Parathyroid adenoma (tissue), 2 donors: Measurements from ENCODE around the gene TNFAIP3.

Experiments used
- H2AFZ ChIP-seq: fragments of 300-600 bp; sonication (generic); one replicate; pipeline ENCODE4 v1.7.0; 2017; ENCODE audit warnings: antibody characterized with exemption, mild to moderate bottlenecking
- H3K27ac ChIP-seq: fragments of 300-600 bp; sonication (generic); one replicate; pipeline ENCODE4 v1.7.0; 2017
- H3K27me3 ChIP-seq: fragments of 300-600 bp; sonication (generic); one replicate; pipeline ENCODE4 v1.7.0; 2017; ENCODE audit warnings: low read length; ENCODE audit not compliant: control insufficient read depth, insufficient read depth
- H3K36me3 ChIP-seq: fragments of 300-600 bp; sonication (generic); one replicate; pipeline ENCODE4 v1.7.0; 2017; ENCODE audit warnings: low read length; ENCODE audit not compliant: control insufficient read depth, insufficient read depth
- H3K4me1 ChIP-seq: fragments of 300-600 bp; sonication (generic); one replicate; pipeline ENCODE4 v1.7.0; 2017; ENCODE audit warnings: control low read depth
- H3K4me2 ChIP-seq: fragments of 300-600 bp; sonication (generic); one replicate; pipeline ENCODE4 v1.7.0; 2017; ENCODE audit warnings: low read length
- H3K4me3 ChIP-seq: fragments of 300-600 bp; sonication (generic); one replicate; pipeline ENCODE4 v1.7.0; 2017; ENCODE audit warnings: low read depth, low read length
- H3K79me2 ChIP-seq: fragments of 300-600 bp; sonication (generic); one replicate; pipeline ENCODE4 v1.7.0; 2017; ENCODE audit warnings: control low read depth
- H3K9ac ChIP-seq: fragments of 300-600 bp; sonication (generic); one replicate; pipeline ENCODE4 v1.7.0; 2017; ENCODE audit warnings: mild to moderate bottlenecking
- H3K9me3 ChIP-seq: fragments of 300-600 bp; sonication (generic); one replicate; pipeline ENCODE4 v1.7.0; 2017; ENCODE audit warnings: low read length; ENCODE audit not compliant: control insufficient read depth
- TF ChIP-seq, protein P1 (sequence below): fragments of 300-600 bp; sonication (generic); IDR thresholded peaks from one replicate; pipeline ENCODE4 v1.7.0; 2017; ENCODE audit warnings: antibody characterized with exemption, mild to moderate bottlenecking
- donor health status: primary hyperparathyroidism.

Gene TNFAIP3

DNA sequence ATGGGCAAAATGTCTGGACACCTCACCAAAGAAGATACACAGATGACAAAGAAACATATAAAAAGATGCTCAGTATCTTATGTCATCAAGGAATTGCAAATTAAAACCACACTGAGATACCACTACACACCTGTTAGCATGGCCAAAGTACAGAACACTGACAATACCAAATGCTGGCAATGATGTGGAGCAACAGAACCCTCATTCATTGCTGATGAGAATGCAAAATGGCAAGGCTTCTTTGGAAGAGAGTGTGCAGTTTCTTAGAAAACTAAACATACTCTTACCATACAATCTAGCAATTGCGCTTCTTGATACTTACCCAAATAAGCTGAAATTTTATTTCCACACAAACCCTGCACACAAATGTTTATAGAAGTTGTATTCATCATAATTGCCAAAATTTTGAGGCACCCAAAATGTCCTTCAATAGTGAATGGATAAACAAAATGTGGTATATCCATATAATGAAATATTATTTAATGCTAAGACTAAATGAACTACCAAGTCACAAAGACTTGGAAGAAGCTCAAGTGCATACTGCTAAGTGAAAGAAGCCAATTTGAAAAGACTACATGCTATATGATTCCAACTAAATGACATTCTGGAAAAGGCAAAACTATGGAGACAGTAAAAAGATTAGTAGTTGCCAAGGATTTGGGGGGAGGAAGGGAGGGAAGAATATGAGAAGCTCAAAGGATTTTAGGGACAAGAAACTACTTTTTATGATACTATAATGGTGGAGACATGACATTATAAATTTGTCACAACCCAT lies 50.7 kb downstream of the TNFAIP3 start:
- no peak overlapping the region for H3K27ac ChIP-seq
- H2AFZ ChIP-seq = no peak overlapping the region
- no peaks in the 10 kb centered on the region for H3K4me1 ChIP-seq
- no peak overlapping the region for H3K4me2 ChIP-seq
- H3K9me3 ChIP-seq = no peaks in the 10 kb centered on the region
- H3K36me3 ChIP-seq = no peaks in the 10 kb centered on the region
- no peaks in the 10 kb centered on the region for H3K79me2 ChIP-seq
- no peak overlapping the region for H3K9ac ChIP-seq
- TF ChIP-seq, protein P1, sequence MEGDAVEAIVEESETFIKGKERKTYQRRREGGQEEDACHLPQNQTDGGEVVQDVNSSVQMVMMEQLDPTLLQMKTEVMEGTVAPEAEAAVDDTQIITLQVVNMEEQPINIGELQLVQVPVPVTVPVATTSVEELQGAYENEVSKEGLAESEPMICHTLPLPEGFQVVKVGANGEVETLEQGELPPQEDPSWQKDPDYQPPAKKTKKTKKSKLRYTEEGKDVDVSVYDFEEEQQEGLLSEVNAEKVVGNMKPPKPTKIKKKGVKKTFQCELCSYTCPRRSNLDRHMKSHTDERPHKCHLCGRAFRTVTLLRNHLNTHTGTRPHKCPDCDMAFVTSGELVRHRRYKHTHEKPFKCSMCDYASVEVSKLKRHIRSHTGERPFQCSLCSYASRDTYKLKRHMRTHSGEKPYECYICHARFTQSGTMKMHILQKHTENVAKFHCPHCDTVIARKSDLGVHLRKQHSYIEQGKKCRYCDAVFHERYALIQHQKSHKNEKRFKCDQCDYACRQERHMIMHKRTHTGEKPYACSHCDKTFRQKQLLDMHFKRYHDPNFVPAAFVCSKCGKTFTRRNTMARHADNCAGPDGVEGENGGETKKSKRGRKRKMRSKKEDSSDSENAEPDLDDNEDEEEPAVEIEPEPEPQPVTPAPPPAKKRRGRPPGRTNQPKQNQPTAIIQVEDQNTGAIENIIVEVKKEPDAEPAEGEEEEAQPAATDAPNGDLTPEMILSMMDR = no peak
- H3K4me3 ChIP-seq = no peak overlapping the region
- no peaks in the 10 kb centered on the region for H3K27me3 ChIP-seq

DNA sequence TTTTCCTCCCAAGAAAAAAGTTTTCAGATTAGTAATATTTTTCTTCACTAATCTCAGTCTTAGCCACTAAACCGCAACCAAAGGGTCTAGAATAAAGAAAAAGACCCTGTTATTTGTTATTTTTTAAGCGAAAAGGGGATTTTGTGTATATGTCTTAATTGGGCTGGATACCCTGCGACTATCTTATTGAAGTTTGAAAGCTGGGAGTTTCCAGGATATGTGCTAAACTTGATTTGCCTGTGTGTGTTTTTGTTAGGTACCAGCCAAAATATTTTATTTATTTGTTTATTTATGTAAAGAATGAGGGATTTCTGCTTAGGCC lies 52.4 kb downstream of the TNFAIP3 start:
- no peak overlapping the region for H3K9ac ChIP-seq
- TF ChIP-seq, protein P1 = no peak
- no peak overlapping the region for H3K4me3 ChIP-seq
- H3K27ac ChIP-seq = no peak overlapping the region
- no peaks in the 10 kb centered on the region for H3K27me3 ChIP-seq
- no peaks in the 10 kb centered on the region for H3K9me3 ChIP-seq
- H2AFZ ChIP-seq = no peak overlapping the region
- H3K4me1 ChIP-seq = no peaks in the 10 kb centered on the region
- no peaks in the 10 kb centered on the region for H3K79me2 ChIP-seq
- H3K4me2 ChIP-seq = no peak overlapping the region
- H3K36me3 ChIP-seq = no peaks in the 10 kb centered on the region

DNA sequence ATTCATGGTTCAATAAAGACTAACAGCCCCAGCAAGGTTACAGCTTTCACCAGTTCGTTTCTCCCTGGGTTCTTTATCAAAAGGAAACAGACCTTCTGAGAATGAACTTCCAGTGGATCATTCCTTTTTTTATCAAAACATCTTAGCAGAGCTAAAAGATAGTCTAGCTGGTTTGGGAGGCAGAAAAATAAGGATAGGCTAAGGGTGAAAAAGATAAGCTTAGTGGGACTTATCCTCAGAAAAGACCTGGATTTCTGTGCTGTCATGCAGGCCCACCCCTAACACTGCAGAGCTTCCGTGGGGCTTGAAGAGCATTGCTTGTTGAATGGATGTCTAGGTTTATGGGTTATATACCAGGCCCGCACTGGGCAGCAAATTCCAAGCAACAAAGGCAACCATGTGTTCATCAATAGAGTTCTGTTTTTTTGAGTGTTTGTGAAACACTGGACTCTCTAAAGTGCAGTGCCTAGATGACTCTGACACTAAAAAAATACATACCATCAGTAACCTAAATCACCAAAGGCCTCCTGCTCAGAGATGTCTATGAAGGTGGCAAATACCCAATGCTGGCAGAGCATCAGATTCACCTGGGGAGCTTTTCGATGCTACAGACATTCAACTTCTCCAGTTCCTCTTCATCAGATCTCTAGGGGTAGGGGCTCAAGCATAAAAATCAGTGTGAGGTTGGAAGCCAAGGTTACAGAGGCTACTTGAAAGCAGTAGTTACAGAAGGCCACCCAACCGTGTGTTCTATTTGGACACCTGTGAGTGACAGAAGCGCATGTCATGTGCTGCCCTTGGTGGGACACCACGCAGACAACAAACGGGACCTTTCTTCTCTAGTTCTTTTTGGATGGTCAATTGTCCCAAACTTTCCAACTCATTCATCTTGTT lies 53.0 kb downstream of the TNFAIP3 start:
- TF ChIP-seq, protein P1 = no peak
- H3K79me2 ChIP-seq = no peaks in the 10 kb centered on the region
- H3K4me3 ChIP-seq = no peak overlapping the region
- H3K36me3 ChIP-seq = no peaks in the 10 kb centered on the region
- no peak overlapping the region for H2AFZ ChIP-seq
- no peak overlapping the region for H3K9ac ChIP-seq
- H3K9me3 ChIP-seq = no peaks in the 10 kb centered on the region
- no peaks in the 10 kb centered on the region for H3K4me1 ChIP-seq
- no peak overlapping the region for H3K27ac ChIP-seq
- H3K4me2 ChIP-seq = no peak overlapping the region
- no peaks in the 10 kb centered on the region for H3K27me3 ChIP-seq

DNA sequence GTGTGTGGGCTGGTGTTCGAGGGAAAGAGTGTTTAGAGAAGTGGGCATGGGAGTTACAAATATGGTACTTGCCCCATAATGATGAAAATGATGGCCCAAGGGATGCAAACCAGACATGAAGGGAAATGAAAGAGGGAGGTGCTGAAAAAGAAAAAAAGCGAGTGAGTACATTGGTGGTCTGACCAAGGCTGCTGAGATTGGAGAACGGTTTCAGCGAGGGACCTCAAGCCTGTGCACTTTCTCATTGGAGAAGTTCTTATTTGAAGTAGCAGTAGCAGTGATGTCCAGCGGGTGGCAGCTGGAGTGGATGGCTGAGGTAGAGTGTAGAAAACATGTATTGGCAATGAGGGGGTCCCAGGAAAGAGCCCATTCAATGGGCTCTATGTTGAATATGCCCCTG lies 54.8 kb downstream of the TNFAIP3 start:
- no peak overlapping the region for H3K4me3 ChIP-seq
- no peaks in the 10 kb centered on the region for H3K9me3 ChIP-seq
- TF ChIP-seq, protein P1 = no peak
- H3K27me3 ChIP-seq = no peaks in the 10 kb centered on the region
- no peak overlapping the region for H2AFZ ChIP-seq
- H3K9ac ChIP-seq = no peak overlapping the region
- no peaks in the 10 kb centered on the region for H3K4me1 ChIP-seq
- no peak overlapping the region for H3K4me2 ChIP-seq
- no peak overlapping the region for H3K27ac ChIP-seq
- H3K79me2 ChIP-seq = no peaks in the 10 kb centered on the region
- no peaks in the 10 kb centered on the region for H3K36me3 ChIP-seq
